K562 (cell line): ENCODE measurements around the gene ANKRD33. TPM values are rescaled to one million over a fixed set of nuclear protein-coding genes. Genes with fewer than 3 reads are reported as not detected.
A peak's percentile ranks its signal among the peaks of the same experiment; 100 is the strongest.

ENCODE experiments used
- ATAC-seq: fragments of 200-7000 bp; cut with Tn5 transposase; 3 replicates; pipeline ENCODE4 v1.9.1; 2020; ENCODE audit warnings: moderate library complexity
- BruUV-seq: library from RNA; stranded (reverse); fragments of 400-500 nt; replicated peaks from 2 replicates; lab custom pipeline; 2021; lab: Mats Ljungman, UMichigan
- CTCF ChIA-PET: fragments of 300-600 bp; formaldehyde crosslinking; extraction: SDS; loops from one replicate; lab custom pipeline; 2021; ENCODE audit warnings: low intra/inter-chr PET ratio; lab: Yijun Ruan, JAX
- POLR2A ChIA-PET: fragments of 300-600, 350-650 bp; sonication (Branson Sonifier 250); formaldehyde crosslinking; extraction: SDS; loops from one replicate; lab custom pipeline; 2021; ENCODE audit warnings: antibody characterized with exemption, inconsistent platforms; lab: Yijun Ruan, JAX
- DNase-seq, 4 experiments: peaks; one replicate each; pipeline versions ENCODE4 v3.0.0 to v3.0.0-alpha.2; 2011 to 2018; ENCODE audit warnings: low spot score in 3 of 4, mixed read lengths in 3 of 4; ENCODE audit errors: extremely low read depth in 1 of 4
- FAIRE-seq: peaks from 2 replicates; lab custom pipeline; 2011; peaks lifted over from hg19 to GRCh38; lab: Jason Lieb, UNC
- H2AFZ ChIP-seq: 2 replicates; pipeline ENCODE4 v1.6.0; 2011; ENCODE audit warnings: low read depth, low read length, control low read depth, inconsistent platforms
- H3K27ac ChIP-seq: fragments of 200-600 bp; 3 replicates; pipeline ENCODE4 v1.8.0; 2011; ENCODE audit warnings: low read depth, mild to moderate bottlenecking, control low read depth, inconsistent platforms, low read length, moderate library complexity, mixed read lengths; ENCODE audit errors: extremely low read depth
- H3K27me3 ChIP-seq, 2 experiments: fragments of 300-600 bp in 1 of 2; 2 replicates in 1 of 2; 3 replicates in 1 of 2; pipeline versions ENCODE4 v1.6.0 to v1.8.0; 2011; ENCODE audit warnings: inconsistent platforms in 2 of 2, low read length in 2 of 2, mild to moderate bottlenecking in 1 of 2, mixed read lengths in 1 of 2, moderate library complexity in 1 of 2; ENCODE audit not compliant: control insufficient read depth in 2 of 2, insufficient read depth in 2 of 2
- H3K36me3 ChIP-seq: fragments of 300-600 bp; 3 replicates; pipeline ENCODE4 v1.8.0; 2011; ENCODE audit warnings: mild to moderate bottlenecking, low read length, inconsistent platforms; ENCODE audit not compliant: control insufficient read depth, insufficient read depth
- H3K4me1 ChIP-seq, 2 experiments: fragments of 200-600 bp in 1 of 2; replicated peaks in 1 of 2; 2 replicates in 1 of 2; 3 replicates in 1 of 2; pipeline versions ENCODE4 v1.5.1 to v1.8.0; 2011; ENCODE audit warnings: inconsistent platforms in 2 of 2, low read length in 2 of 2, mild to moderate bottlenecking in 1 of 2, mixed read lengths in 1 of 2, moderate library complexity in 1 of 2; ENCODE audit not compliant: control insufficient read depth in 2 of 2, insufficient read depth in 2 of 2
- H3K4me2 ChIP-seq: 2 replicates; pipeline ENCODE4 v1.6.1; 2011; ENCODE audit warnings: low read length, control low read depth, inconsistent platforms, mixed read lengths; ENCODE audit not compliant: insufficient read depth
- H3K4me3 ChIP-seq: fragments of 200-600 bp; sonication (generic), shearing (Covaris generic); 2 replicates; pipeline ENCODE4 v1.5.1; 2016; ENCODE audit warnings: control low read depth, inconsistent platforms
- H3K79me2 ChIP-seq: fragments of 200-600 bp; 3 replicates; pipeline ENCODE4 v1.8.0; 2011; ENCODE audit warnings: low read length, inconsistent platforms; ENCODE audit not compliant: control insufficient read depth, insufficient read depth
- H3K9ac ChIP-seq, 2 experiments: 2 replicates each; pipeline versions ENCODE4 v1.6.0 to v1.6.1; 2011; ENCODE audit warnings: low read depth in 2 of 2, low read length in 2 of 2, control low read depth in 1 of 2, inconsistent platforms in 1 of 2, mild to moderate bottlenecking in 1 of 2, mixed read lengths in 1 of 2; ENCODE audit not compliant: insufficient read depth in 1 of 2
- H3K9me1 ChIP-seq: one replicate; pipeline ENCODE4 v1.6.0; 2011; ENCODE audit warnings: inconsistent platforms, mild to moderate bottlenecking, low read length, moderate library complexity; ENCODE audit not compliant: control insufficient read depth, insufficient read depth
- H3K9me3 ChIP-seq: replicated peaks from 2 replicates; pipeline ENCODE4 v1.5.1; 2011; ENCODE audit warnings: low read depth, low read length, inconsistent platforms; ENCODE audit not compliant: control insufficient read depth, insufficient read depth
- H4K20me1 ChIP-seq: replicated peaks from 2 replicates; pipeline ENCODE4 v1.6.1; 2011; ENCODE audit warnings: low read length, inconsistent platforms, mixed read lengths; ENCODE audit not compliant: control insufficient read depth, insufficient read depth
- ATF1 ChIP-seq, 2 experiments: fragments of 450-650 bp in 1 of 2; IDR thresholded peaks; 2 replicates each; pipeline ENCODE4 v1.6.1; 2016; ENCODE audit warnings: missing compliant biosample characterization in 1 of 2, missing genetic modification characterization in 1 of 2
- DACH1 ChIP-seq: fragments of 450-650 bp; IDR thresholded peaks from 2 replicates; pipeline ENCODE4 v1.6.1; 2018; ENCODE audit not compliant: partially characterized antibody
- NR2C2 ChIP-seq, 2 experiments: fragments of 200-800 bp in 1 of 2; sonication (Bioruptor generic) in 1 of 2; sonication (generic) in 1 of 2; formaldehyde crosslinking in 1 of 2; IDR thresholded peaks; 2 replicates each; pipeline versions ENCODE4 v1.6.1 to v1.8.0; 2016 to 2022; ENCODE audit warnings: mild to moderate bottlenecking in 1 of 2, missing compliant biosample characterization in 1 of 2, missing genetic modification characterization in 1 of 2, missing genetic modification reagents in 1 of 2
- RREB1 ChIP-seq: fragments of 250-450 bp; sonication (Bioruptor Pico); IDR thresholded peaks from 2 replicates; pipeline ENCODE4 v1.4.0; 2020
- STAT5A ChIP-seq: IDR thresholded peaks from 2 replicates; pipeline ENCODE4 v1.6.1; 2012; ENCODE audit warnings: low read length, inconsistent platforms, borderline replicate concordance
- TEAD1 ChIP-seq, 2 experiments: fragments of 450-650 bp in 1 of 2; sonication (generic) in 1 of 2; formaldehyde crosslinking; IDR thresholded peaks; 2 replicates each; pipeline versions ENCODE4 v1.4.0 to v1.8.0; 2020 to 2022; ENCODE audit warnings: mild to moderate bottlenecking in 2 of 2, missing genetic modification reagents in 1 of 2
- ZNF436 ChIP-seq: fragments of 250-450, 450-650 bp; sonication (Bioruptor Pico); formaldehyde crosslinking; IDR thresholded peaks from 2 replicates; pipeline ENCODE4 v1.7.0; 2020; ENCODE audit warnings: mild to moderate bottlenecking
- WGBS: fragments of 100-300 bp; shearing (Covaris generic); methylation state at CpG from one replicate; pipeline ENCODE4 v1.1.6; 2016; ENCODE audit warnings: low coverage, mixed read lengths; ENCODE audit not compliant: insufficient coverage; ENCODE audit errors: missing lambda C conversion rate; 5-methylcytosine and 5-hydroxymethylcytosine counted together
- in situ Hi-C: fragments of 300-500 bp; cut with MboI; formaldehyde crosslinking; loops from 4 replicates; pipeline ENCODE4 v1.15.0; 2018; ENCODE audit warnings: inconsistent platforms, mixed read lengths
- intact Hi-C: fragments of 100-400 bp; cut with micrococcal nuclease; formaldehyde crosslinking; loops from 2 replicates; pipeline ENCODE4 v1.14.2; 2022
- polyA plus RNA-seq, 8 experiments: library from polyadenylated mRNA; depleted of rRNA in 4 of 8; stranded (reverse) in 5 of 8; unstranded in 3 of 8; fragments of >200 nt; fragmentation: Nextera tagmentation in 2 of 8; fragmentation: Illumina TruSeq in 1 of 8; extraction: Ambion mirVana in 2 of 8; extraction: Trizol in 1 of 8; gene quantifications; 2 replicates each; pipeline versions ENCODE4 v1.2.1 to v1.2.3, GENCODE V29; 2011 to 2014; ENCODE audit warnings: inconsistent platforms in 1 of 8, missing spikeins in 1 of 8
- total RNA-seq, 7 experiments: library from RNA; depleted of rRNA in 6 of 7; stranded (reverse); fragments of >200 nt in 6 of 7; fragmentation: Illumina TruSeq in 2 of 7; extraction: Trizol in 2 of 7; gene quantifications; 2 replicates each; pipeline versions ENCODE4 v1.2.1 to v1.2.3, GENCODE V29; 2011 to 2021; ENCODE audit warnings: low replicate concordance in 1 of 7

Gene ANKRD33
- total and polyA plus RNA-seq, 9 of the 15 experiments (the other 6 are each of a cell fraction or from before 2014, with no cell fraction given), result 0.04 to 0.11 (median 0.07) TPM; not detected in 4

- no peaks in the 10 kb centered on the region; a peak in 1 of 5 replicates for H3K27me3 ChIP-seq
- in situ Hi-C loops, result no loop called here
These were observed 23.4 kb downstream of the ANKRD33 start for GRCh38 chr12:51911307-51911706.

GRCh38 chr12:51911788-51912711, 24.1 kb downstream of the ANKRD33 start:
- no peaks in the 10 kb centered on the region for H3K9me3 ChIP-seq
- no peaks in the 10 kb centered on the region; a peak in 1 of 5 replicates for H3K27me3 ChIP-seq
- no peaks in the 10 kb centered on the region for H3K9me1 ChIP-seq
- 23% methylated on average over 6 of the region's 8 CpGs for WGBS
- ATAC-seq (peak; percentile 32), FAIRE-seq (no peak), DNase-seq (peak in 3 of 4 experiments; percentile 54 to 57 (median 56))
- peak overlapping the region; percentile 7 to 60; a peak in 2 of 4 replicates for H3K9ac ChIP-seq
- H3K79me2 ChIP-seq, result no peaks in the 10 kb centered on the region
- ChIA-PET POLR2A (interaction anchor here (0.5 to 1.0 kb wide), 3 partner anchors 33 to 736 kb away, joined by 3 read pairs; no protein-coding TSS in a partner anchor), CTCF (no interaction called here)
- intact Hi-C loops, result no loop called here
- no TSS peak for BruUV-seq
- H3K4me2 ChIP-seq, result peak overlapping the region; percentile 23; the same call in 1 of the 2 replicates
- peaks cover 43 to 63% of the 10 kb centered on the region in 2 experiments for H3K4me1 ChIP-seq
- no peak overlapping the region for H3K4me3 ChIP-seq
- H3K27ac ChIP-seq, result no peak overlapping the region
- in situ Hi-C loops, result no loop called here
- peaks cover 4% of the 10 kb centered on the region for H4K20me1 ChIP-seq
- H3K36me3 ChIP-seq, result no peaks in the 10 kb centered on the region
- peak overlapping the region; percentile 30; the same call in 1 of the 2 replicates for H2AFZ ChIP-seq
- TF ChIP-seq ATF1 (CRISPR knock-in tag; IDR thresholded peaks at IDR 0.05), result no peak
- no peak for TF ChIP-seq ATF1 (tag; IDR thresholded peaks at IDR 0.05)
- TF ChIP-seq ZNF436 (CRISPR knock-in tag), result no peak
- no peak for TF ChIP-seq DACH1
- TF ChIP-seq RREB1 (CRISPR knock-in tag), result peak; percentile 28; the same call in 1 of the 2 replicates
- no peak for TF ChIP-seq NR2C2 (CRISPR knock-in tag; IDR thresholded peaks at IDR 0.05)
- peak; percentile 75 for TF ChIP-seq NR2C2 (tag; IDR thresholded peaks at IDR 0.05)

More at GRCh38 chr12:51911307-51911706, 23.4 kb downstream of the ANKRD33 start:
- Histone ChIP-seq H3K36me3 (no peaks in the 10 kb centered on the region), H4K20me1 (peaks cover 4% of the 10 kb centered on the region), H3K4me2 (no peak overlapping the region), H3K9ac (no peak overlapping the region; a peak in 1 of 4 replicates), H3K9me3 (no peaks in the 10 kb centered on the region), H3K9me1 (no peaks in the 10 kb centered on the region), H3K27ac (no peak overlapping the region), H3K4me3 (no peak overlapping the region), H2AFZ (no peak overlapping the region), H3K4me1 (peaks cover 47 to 70% of the 10 kb centered on the region in 2 experiments), H3K79me2 (no peaks in the 10 kb centered on the region)
- ChIA-PET POLR2A (interaction anchor here (0.5 to 1.0 kb wide), 3 partner anchors 32 to 735 kb away, joined by 3 read pairs; no protein-coding TSS in a partner anchor), CTCF (no interaction called here)
- intact Hi-C loops, result no loop called here
- TF ChIP-seq TEAD1 (CRISPR knock-in tag; IDR thresholded peaks at IDR 0.05) (no peak), STAT5A (no peak)
- DNase-seq, result no peak
- BruUV-seq, result no TSS peak
- no peak for ATAC-seq
- no peak for FAIRE-seq
- WGBS, result 60% methylated on average over 6 of the region's 6 CpGs
